Activated gamma-delta T cell (primary cell): Measurements from ENCODE around the gene TMEM120B.
A peak's percentile ranks its signal among the peaks of the same experiment; 100 is the strongest.

Experiments used
- DNase-seq: peaks from one replicate; lab custom pipeline; 2025; lab: John Stamatoyannopoulos, UW

The TMEM120B gene

DNA sequence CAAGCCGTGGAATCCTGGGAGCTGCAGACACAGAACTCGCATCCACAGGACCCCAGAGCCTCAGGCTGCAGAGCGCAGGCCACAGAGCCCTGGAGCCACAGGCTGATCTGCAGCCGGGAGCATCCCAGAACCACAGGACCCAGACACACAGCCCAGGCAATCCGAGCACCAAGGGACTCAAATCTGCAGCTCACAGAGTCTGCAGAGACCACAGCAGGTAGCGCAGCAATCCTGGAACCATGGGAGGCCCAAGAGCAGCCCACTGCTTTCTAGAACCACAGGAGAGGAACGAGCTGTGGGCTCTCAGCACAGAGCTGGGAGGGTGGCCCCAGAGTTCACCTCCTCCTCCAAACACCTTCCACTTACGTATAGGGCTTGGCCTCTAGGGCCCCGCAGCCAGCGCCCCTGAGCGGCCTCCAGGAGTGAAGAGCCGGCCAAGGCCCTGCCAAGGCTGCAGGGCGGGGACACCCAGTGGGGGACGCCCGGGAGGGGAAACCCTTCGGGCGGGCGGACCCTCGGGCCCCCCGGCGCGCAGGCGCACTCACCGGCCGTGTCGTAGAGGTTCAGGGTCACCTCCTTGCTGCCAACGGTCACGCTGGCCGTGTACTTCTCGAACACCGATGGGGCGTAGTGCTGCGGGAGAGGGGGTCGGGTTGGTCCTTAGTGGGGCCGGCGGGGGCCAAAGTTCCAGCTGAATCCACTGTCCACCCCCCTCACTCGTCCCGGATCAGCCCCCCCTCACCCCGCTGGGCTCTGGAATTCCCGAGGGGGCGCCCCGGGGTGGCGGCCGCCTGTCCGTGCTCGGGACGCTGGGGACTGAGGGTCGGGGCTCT lies 80.3 kb downstream of the TMEM120B start:
- peak; percentile 61 for DNase-seq

DNA sequence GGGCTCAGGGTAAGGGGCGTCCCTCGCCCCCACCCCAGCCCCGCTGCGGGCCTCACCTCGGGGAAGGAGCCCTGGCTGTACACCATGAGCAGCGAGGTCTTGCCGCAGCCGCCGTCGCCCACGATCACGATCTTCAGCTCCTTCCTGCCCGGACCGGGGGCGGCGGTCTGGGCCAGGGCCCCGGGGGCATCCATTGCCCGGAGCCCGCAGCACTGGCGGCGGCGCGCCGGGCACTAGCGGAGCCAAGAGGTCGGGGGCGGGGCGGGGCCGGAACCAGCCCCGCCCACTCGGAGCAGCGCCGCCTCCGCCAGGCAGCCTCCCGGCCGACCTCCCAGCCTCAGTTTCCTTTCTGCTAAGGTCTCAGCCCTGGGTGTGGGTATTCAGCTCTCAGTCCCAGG lies 80.9 kb downstream of the TMEM120B start, which contains the start of gene RHOF:
Gene RHOF, minus strand, starts transcription at position 249 of the 398 bp plus-strand sequence. Its CDS starts 55 bp downstream, at position 194.
- DNase-seq: peak; percentile 70

DNA sequence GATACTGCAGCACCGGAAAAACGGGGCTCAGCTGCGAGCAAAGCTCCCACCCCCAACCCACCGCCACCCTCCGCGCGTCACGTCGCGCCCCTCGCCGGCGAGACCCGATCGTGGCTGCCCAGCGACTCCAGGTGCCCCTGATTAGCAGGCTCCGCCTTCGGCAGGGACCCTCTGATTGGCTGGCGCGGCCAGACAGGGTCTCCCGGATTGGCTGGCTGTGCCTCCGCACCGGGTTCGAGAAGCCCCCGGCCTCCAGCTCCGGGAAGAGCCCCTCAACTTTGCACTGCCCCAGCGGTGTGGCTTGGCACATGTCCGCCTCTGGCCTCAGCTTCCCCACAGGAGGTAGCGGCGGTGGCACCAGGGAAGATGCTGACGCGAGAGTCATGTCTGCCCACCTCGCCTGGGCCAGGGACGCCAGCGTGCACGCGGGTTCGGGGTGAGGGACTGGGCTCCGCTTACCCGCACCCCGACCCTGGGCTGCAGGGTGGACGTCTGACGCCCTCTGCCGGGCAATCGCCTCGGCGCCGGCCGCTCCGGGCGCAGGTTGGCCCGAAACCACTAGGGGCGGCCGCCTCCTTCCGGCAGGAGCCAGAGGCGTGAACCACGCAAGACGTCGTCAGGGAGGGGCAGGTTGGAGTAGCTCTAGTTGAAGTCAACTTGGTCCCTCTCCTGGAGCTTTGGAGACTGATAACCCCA lies 81.4 kb downstream of the TMEM120B start:
- peak; percentile 93 for DNase-seq

DNA sequence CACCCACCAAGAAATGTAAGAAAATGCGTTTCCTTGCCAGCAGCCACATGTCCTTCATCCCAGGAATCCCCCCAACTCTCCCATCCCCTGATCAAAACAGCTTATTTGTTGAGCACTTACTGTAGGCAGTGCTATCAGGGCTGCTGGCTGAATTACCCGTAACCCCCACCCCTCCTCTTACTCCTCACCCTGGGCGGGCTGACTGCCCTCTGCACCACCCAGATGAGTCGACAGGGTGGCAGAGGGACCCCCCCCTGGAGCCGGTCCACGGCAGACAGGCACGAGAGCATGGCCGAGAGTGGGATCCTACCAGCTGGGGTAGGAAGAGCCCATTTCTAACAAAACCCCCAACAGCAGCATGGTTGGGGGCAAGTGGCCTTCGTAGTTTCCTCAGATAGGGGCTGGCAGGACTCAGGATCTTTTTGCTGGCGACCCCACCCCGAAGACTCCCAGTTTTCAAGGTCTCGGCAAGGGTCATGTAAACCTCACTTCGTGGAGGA lies 82.0 kb downstream of the TMEM120B start:
- no peak for DNase-seq

DNA sequence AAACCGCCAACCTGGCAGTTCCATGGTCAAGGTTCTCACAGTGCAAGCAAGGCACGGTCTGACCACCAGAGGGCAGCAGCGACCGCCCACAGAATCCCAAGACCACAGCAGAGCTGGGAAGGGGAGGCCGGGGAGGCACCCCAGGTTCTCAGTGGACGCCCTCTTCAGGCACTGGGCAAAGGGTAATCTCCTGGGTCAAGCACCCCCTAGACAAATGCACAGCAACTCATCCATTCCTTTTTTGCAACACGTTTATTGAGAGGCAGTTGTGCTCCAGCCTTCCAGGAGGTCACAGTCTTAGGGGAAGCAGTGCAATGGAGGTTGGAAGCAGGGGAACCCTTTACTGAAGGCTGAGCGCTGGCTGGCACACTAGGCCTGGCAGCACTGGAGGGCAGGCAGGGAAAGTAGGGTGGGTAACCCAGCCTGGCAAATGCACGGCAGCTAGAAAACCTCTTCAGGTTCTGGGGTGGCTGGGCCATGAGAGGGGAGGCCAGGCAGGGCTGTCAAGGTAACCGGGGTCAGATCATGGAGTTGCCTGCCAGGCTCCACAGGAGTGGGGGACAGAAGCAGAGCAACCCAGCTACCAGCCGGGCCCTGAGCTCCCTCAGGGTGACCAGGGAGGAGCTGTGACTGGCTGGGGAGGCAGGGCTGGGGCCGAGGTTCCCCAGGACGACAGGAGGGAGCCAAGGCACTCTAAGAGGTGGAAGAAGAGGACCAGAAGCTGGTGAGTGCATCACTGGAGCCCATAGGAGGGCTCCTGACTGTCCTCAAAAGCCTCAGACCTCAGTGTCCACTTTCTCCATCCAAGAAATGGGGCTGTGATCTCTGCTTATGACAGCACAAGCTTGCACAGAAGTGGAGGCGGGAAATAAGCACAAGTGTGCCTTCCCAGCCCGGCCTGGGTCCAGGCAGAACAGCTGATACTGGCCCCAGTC lies 82.7 kb downstream of the TMEM120B start:
- DNase-seq: peak; percentile 42

DNA sequence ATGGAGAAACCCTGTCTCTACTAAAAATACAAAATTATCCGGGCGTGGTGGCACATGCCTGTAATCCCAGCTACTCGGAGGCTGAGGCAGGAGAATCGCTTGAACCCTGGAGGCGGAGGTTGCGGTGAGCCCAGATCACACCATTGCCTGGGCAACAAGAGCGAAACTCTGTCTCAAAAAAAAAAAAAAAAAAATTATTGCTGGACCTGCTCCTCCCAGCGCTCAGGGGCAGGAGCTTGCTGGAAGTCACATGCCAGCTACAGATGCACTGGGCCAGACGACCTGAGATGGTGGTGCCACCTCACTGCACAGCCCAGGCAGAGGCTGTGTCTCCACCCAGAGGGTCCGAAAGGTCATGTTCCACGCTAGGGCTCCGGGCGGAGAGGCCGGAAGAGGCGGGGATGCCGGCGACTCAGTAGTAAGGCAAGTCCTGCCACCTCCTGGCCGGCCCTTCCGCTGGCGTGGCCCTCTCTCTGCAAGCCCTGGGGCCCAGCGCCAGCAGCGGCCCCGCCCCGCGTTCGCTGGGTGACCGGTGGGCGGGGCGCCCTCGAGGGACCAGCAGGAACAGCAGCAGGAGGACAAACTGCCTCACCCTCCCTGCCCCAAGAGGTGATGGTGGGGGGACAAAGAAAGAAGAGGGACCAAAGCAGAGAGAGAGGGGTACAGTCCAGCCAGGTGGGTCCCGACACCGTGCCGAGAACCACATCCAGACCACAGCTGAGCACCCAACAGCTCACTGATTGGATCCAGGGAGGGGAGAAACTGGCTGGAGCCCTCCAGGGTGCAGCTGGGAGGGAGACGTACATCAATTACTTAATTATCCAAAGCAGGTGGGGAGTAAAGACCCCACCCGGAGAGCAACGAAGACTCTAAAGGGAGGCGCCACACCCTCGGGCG lies 84.6 kb downstream of the TMEM120B start:
- no peak for DNase-seq

DNA sequence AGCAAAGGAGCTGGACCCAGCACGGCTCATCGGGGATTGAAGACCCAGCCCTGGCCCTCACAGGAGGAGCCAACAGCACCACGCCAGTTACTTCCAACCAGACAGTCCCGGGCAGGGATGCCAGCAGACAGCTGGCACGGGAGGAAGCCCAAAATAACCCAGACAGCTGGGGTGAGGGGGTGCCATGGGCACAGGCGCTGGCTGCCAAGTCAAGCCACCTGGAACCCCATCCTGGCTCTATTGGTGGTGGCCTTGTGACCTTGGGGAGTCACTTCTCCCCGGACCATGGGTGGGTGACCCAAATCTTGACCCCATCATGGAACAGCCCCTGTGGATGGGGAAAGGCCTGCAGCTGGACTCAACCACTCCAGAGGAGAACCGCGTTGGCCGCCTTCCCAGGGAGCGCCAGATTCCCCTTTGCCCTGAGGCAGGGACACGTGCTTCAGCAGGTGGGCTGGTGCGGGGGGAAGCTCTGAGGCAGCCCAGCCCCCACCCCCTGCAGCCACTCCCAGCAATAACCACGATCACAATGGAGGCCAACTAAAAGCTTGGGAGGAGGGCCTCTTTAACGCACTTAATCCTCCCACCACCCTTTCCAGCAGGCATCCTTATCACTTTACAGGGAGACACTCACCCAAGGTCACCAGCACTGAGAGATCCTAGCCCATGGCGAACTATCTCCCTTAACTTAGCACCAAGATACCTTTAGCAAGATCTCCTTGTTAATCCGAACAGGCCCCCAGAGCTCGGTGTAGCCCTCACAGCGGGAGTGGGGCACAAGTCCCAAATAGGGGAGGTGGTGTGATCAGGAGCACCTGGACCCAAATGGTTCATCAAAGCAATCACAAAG lies 85.6 kb downstream of the TMEM120B start:
- DNase-seq: no peak

DNA sequence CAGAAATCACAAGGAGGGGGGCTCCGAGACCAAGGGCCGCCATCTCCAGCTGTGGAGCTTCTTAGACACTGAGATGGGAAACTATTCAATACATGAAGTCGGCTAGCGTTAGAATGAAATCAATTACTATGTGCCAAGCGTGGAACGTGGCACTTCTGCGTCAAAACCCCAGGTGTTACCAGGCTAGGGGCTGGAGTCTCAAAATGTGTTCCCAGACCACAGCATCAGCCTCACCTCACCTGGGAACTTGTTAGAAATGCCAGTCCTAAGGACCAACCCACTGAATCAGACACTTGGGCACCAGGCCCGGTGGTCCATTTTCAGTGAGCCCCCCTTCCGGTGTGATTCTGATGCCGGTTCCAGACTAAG lies 86.2 kb downstream of the TMEM120B start:
- no peak for DNase-seq

DNA sequence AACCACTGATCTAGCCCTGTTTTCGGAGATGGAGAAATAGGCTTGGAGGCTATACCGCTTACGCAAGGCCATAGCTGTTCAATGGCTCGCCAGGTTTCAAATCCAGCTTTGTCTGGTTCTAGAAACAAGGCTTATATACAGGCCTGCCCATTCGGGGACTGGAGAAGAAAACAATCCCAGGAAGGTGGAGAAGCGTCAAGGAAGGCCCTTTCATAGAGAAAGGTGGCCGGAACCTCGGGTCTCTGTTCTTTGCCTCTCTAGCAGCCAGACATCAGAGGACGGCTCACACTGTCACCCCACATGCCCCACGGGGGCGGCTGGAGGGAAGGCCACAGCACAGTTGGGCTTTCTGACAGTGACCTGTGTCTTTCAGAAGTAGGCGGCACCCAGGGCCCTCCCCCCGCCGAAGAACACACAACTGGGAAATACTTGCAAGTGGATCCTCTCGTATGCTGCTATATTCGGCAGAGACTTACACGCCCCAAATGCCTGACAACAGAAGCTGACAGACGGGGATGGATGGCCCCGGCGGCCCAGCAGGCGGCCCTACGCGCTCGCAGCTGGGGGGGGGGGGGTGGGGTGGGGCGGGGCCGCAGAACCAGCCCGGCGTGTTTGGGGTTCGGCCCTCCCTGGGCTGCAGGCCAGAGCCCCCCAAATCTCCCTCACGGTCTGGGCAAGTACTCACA lies 86.7 kb downstream of the TMEM120B start:
- peak; percentile 36 for DNase-seq

DNA sequence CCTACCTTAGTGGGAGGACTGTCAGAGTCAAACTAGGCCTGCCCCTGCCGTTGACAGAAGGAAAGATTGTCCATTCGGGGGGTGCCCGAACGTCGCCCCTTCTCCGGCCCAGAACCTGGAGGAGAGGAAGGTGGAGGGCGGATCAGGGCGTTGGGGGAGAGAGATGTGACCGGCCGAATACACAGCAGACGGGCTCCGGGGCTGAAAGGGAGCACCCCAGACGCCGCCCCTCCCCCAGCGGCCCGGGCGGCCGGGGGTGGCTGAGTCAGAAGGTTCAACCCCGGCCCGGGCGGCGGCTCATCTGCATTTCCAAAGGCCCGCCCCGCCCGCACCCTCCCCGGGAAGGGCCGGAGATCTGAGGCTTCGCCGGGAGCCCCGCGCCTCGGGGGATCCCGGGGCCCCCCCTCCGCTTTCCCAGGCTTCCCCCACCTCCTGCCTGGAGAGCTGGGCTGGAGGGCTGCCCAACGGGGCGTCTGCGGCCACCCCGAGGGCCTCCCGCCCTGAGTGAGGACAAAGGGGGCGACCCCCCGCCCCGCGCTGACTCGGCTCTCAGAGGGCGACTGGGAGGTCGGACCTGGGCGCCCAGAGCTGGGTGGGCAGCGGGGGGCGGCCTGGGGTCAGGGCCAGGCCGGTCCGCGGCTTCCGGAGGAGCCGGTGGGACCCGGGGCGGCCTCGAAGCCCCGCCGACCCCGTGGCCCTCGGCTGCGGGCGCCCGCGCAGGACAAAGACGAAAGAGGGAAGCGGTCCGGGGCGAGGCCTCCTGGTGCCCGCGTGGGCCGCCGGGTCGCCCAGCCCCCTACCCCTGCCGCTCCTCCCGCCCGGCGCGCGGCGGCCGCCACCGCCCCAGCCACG lies 87.5 kb downstream of the TMEM120B start:
- DNase-seq: peak; percentile 67

DNA sequence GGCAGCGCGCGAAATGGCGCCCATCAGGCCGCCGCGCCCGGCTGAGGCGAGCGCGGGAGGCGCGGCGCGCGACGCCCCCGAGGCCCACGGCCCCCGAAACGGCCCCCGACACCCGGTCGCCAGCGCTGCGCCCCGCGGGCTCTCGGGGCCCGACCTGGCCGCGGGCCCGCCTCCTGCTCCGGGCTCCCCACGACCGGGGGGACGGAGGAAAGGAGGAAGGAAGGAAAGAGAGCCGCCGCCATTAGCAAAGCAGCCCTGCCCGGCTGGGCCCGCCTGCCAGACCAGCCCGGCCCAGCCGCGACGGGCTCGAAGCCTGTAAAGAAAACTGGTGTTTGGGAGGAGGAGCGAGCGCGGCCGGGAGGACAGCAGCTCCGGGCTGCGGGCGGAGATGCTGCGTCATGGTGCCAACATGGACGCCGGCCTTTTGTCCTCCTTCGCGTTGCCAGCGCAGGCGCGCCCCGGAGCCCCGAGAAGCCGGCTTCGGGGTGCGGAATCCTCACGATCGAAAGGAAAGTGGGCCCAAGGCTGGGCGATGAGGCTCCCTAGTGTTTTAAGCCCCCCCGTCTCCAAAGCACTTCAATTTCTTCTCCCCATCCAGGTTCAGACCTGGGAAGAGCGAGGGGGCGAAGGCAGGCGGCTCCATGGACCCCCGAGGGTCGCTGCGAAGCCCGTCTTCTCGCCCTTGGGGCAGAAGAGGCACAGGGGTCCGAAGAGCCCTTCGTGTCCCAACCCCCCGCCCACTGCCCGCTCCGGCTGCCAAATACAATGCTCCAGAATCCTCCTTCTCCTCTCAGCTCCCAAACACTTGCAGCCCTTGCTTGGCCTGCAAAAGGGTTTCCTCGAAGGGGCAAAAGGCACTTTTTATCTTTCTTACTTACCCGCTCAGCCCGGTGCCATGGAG lies 88.4 kb downstream of the TMEM120B start:
- DNase-seq: peak; percentile 64

DNA sequence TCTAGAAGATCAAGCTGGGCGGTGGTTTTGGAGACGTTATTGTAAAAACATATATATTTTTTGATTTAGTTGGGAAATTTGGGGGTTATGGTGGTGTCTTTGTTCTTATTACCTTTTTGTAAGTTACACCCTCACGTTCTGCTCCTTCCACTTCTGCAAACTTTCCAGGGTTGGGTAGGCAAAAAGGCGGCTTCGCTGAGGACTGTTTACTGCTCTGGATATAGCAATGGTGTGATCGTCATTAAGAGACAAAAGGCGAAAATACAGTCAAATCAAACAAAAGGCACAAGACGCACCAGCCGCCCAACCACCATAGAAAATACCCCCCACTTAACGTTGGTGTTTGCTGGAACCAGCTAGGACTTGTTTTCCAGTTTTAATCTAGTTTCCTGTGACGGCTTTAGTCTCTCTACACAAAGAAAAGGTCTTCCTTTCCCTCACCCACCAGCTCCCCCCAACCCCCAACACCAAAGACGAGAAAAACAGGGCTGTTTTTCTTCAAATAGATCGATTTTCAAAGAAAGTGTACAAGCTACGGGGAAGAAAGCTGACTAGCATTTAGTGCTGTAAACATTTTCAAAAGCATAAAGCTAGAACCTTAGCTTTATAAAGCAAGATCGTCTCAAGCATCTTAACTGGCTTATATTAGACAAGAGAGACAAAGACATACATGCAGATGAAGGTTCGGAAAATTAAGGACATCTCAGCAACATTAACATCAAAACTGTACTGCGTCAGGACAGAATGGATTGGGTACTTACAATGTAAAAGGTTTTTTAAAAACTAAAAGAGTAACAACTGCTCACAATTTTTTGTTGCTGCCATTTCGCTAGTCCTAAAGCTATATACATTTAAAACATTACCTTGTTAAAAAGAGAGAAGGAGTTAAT lies 89.3 kb downstream of the TMEM120B start:
- DNase-seq: no peak

DNA sequence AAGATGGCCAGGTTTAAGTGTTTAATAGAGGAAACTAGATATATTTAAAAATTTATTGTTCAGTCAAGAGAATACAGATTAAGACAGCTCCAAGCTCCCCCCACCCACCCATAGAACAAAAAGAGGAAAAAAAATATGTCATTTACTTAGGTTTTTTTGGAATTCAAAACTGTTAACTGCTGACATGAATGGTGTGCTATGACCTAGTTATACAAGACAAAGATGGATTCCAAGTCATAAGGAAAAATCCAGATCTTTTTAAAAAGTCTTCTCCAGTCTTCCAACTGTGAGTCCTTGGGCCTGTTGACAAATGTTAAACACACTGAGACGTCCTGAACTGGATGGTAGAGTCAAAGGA lies 89.9 kb downstream of the TMEM120B start:
- no peak for DNase-seq

DNA sequence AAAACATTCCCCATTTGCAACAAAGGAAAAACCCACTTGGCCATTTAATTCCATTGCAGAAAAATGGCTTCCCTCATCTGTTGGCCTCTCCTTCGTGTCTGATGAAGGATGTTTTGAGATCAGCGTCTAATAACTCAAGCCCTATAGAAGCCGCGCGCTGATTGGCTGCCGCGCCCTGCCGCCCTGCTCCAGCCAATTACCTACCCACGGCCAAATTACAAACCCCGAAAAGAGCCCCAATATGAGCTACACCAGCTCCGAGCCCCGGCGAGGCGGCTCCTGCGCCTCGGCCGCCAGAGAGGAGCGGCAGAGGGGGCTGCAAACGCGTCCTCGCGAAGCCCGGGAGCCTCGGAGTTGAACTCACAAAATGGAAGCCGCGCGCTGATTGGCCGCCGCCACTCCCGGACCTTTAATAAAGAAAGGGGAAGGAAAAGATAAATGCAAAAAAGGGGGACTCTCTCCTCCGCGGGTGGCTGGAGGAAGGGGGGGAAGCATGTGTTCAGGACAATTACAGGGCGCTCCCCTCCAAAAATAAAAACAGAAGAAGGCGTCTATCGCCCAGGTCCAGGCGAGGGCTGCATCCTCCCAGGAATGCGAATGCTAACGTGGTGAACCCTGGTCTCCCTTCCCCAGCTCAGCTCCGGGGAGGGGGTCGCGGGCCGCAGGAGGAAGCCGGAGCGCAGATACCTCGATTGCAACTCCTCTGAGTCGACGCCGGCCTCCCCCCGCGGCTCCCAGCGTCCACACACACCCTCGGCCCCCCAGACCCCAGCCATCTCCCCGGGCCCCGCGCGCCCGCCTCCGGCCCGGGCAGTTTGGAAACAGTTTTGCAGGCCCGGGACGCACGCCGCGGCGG lies 90.5 kb downstream of the TMEM120B start:
- DNase-seq: peak; percentile 75

DNA sequence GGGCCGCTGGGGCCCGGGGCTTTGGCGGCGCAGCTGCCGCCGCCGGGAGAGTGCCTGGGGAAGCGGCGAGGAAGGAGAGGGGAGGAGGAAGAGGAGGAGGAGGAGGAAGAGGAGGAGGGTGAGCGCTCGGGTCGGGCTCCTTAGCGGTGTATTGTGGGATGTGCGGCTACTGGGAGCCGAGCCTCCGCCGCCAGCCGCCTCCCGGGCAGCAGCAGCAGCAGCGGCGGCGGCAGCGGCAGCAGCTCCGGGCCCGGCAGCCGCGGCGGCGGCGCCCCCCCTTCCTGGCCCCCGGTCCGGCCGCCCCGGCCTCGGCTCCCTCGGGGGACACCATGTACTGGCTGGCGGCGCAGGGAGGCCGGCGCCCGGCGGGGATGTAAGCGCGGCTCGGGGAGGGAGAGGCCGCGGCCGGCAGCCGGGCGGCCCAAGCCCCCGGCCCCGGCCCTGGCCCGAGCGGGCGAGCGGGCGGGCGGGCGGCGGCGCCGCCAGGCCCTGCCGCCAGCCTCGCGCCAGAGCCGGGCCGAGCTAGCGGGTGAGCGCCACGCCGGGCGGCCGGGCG lies 91.4 kb downstream of the TMEM120B start, which contains the start of gene SETD1B:
Gene SETD1B, plus strand, starts transcription at position 149 of the 556 bp plus-strand sequence. CDS start 729 bp downstream, outside the sequence.
- DNase-seq: peak; percentile 31
